T-helper 1 cell treated with Interleukin-12 subunit alpha and Interleukin-12 subunit beta and Interleukin-4 antibody, amounts not matched to agents 30 ng/mL and 1 ng/mL, for 36 hours (primary cell): Measurements from ENCODE around the gene GINS2. TPM values are rescaled to one million over a fixed set of nuclear protein-coding genes. Genes with fewer than 3 reads are reported as not detected.

ENCODE experiments used
- intact Hi-C: fragments of 100-400 bp; cut with micrococcal nuclease; formaldehyde crosslinking; loops from one replicate; pipeline ENCODE4 v1.15.1; 2024
- total RNA-seq: library from RNA; stranded (reverse); gene quantifications from 2 replicates; pipeline ENCODE4 v1.2.3, GENCODE V29; 2022

GINS2 gene
- total RNA-seq, 1 donor from 2014 or later = 39.6 TPM

DNA sequence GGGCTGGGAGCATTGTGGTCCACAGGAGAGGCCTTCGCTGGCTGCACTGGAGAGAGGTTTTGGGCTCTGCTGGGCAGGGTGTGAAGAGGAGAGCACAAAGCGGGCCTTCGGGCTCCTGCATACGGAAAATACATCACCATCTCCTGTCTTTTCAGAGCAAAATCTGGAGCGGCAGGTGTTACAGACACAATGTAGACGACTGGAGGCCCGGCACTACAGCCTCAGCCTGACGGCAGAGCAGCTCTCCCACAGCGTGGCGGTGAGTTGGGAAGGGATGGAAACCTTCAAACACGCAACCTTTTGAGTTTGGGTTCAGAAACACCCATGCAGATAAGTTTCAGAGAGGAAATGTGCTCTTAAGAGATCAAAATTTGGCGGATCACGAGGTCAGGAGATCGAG, 17.9 kb downstream of the GINS2 start:
- intact Hi-C loops = no loop called here

- intact Hi-C loops = no loop called here
These were observed 19.9 kb downstream of the GINS2 start for GRCh38 chr16:85668676-85669424.

DNA sequence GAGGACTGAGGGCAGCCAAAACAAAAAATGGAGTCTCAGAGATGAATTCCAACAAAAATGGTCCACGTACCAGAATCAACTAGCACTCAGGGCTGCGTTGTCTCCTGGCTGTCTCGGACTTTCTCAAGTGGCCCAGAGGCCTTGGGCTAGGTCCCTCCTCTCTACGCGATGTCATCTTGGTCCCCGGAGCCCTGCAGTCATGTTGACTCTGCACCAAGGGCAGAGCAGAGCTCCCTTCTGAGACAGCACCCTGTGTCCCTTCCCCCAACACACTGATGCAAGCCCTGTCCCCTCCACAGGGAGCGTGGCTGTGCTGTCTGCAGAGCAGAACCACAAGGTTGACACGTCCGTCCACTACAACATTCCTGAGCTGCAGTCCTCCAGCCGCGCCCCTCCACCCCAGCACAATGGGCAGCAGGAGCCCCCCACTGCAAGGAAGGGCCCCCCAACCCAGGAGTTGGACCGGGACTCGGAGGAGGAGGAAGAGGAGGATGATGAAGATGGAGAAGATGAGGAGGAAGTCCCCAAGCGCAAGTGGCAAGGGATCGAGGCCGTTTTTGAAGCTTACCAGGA, 20.8 kb downstream of the GINS2 start:
- intact Hi-C loops = no loop called here

GRCh38 chr16:85667261-85667660, 21.5 kb downstream of the GINS2 start:
- intact Hi-C loops = no loop called here

DNA sequence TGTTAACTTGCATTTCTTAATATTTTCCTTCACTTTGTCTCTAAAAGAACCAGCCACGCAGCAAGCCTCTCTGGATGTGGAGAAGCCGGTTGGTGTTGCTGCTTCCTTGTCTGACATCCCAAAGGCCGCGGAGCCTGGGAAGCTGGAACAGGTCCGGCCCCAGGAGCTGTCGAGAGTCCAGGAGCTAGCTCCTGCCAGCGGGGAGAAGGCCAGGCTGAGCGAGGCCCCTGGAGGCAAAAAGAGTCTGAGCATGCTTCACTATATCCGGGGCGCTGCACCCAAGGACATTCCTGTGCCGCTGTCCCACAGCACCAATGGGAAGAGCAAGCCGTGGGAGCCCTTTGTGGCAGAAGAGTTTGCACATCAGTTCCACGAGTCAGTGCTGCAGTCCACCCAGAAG, 22.8 kb downstream of the GINS2 start:
- intact Hi-C loops = no loop called here

DNA sequence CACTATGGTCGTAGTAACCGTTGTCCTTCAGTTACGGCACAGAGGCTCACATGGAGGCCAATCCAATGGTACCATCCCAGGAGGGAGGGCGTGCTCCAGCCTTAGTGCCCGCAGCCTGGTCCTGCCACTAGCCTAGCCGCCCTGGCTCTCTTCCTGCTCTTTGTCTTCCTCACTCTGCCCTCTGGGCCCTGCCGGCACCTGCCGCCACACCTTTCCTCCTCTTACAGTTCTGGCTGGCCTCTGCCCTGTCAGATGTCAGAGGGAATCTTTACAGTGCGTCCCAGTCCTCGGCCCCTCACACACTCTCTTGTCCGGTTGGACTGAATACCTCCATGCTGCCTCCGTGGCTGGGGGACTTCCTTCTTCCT, 23.4 kb downstream of the GINS2 start:
- intact Hi-C loops = no loop called here

DNA sequence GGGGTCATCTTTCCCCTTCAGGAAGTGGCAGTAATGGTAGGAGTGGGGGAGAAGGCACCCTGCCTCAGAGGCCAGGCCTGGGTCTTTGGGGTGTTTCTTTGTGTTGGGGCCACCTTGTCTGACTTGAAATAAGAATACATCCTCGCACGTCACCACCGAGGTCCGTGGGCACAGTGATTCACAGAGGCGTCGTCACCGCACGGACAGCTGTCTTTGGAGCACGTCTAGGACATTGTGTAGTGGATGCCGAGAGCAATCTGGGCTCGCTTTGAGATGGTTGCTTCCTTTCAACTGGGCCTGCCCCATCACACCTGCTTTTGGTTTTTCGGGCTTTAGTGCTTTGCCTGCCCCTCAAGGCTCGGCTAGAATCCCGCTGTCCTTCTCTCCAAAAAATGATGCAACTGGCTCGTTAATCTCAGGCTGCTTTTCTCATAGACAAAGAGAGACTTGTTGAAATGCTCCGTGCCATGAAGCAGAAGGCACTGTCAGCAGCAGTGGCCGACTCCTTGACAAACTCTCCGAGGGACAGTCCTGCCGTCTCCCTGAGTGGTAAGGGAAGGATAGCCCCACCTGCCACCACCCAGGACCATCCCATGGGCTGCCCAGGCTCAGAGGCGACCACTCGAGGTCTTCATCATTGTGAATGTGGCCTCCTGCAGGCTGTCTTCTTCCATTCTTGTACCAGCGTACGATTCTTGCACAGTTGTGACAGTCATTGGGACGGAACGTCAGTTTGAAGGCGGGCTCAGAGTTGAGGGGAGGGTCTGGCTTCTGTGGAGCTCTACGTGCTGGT, 24.0 kb downstream of the GINS2 start:
- intact Hi-C loops = no loop called here

- intact Hi-C loops = no loop called here
These were observed 24.8 kb downstream of the GINS2 start for GRCh38 chr16:85663891-85664321.

DNA sequence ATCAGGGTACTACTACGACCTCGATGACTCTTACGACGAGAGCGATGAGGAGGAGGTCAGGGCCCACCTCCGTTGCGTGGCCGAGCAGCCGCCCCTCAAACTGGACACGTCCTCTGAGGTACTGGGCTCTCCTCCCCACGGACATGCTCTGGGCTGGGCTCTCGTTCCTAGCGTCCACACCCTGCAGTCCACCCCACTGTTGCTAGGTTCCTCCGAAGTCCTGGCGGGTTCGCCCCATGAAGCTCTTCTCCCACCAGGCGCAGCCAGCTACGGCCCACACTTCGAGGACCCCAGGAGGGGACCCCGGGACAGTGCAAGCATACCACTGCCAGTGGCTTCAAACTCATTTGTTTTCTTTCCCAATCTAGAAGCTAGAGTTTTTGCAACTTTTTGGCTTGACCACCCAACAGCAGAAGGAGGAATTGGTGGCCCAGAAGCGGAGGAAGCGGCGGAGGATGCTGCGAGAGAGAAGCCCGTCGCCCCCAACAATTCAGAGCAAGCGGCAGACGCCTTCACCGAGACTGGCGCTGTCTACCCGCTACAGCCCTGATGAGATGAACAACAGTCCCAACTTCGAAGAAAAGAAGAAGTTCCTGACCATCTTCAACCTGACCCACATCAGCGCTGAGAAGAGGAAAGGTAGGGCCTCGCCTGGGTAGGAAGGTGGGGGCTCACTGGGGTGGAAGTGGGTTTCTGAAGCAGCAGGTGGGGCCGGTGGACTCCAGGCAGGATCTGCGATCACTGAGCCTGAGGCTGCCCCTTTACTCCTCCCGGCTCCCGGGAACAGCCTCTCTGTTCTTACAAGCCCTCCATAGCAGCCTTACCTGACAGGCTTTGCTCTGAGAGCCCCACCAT, 25.6 kb downstream of the GINS2 start:
- intact Hi-C loops = no loop called here

- intact Hi-C loops = no loop called here
These were observed 26.3 kb downstream of the GINS2 start for GRCh38 chr16:85662482-85662812.

DNA sequence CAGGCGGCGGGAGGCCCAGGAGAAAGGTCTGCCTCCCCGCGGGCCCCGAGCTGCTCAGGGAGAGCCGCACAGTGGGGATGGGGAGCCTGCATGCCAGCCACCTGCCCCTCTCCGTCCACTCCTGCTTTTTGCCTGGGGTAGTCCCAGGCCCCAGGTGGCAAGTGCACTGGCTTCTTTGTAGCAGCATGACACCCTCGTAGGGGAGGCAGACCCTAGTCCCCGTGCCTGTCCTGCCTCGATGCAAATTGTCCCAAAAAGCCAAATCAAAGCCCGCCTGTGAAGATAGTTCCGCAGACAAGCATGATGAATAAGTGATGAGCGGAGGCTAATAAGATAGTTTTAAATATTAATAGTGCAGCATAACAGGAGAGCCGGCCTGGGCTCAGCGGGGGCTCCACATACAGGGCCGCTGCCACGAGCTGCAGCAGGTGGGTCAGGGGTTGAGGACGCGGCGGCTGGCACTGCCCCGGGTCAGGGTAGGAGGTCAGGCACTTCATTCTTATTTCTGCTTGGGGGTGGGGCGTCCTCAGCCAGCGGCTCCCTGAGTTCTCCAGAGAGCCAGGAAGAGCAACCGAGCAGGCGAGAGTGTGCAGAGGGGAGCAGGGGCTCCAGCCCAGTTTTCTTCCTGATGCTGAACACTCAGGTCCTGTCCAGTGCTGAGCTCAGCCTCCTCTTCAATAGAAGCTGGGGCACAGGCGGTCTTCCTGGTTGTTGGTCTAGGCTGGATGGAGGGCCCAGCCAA, 26.8 kb downstream of the GINS2 start:
- intact Hi-C loops = no loop called here

- intact Hi-C loops = no loop called here
These were observed 27.7 kb downstream of the GINS2 start for GRCh38 chr16:85660843-85661739.

DNA sequence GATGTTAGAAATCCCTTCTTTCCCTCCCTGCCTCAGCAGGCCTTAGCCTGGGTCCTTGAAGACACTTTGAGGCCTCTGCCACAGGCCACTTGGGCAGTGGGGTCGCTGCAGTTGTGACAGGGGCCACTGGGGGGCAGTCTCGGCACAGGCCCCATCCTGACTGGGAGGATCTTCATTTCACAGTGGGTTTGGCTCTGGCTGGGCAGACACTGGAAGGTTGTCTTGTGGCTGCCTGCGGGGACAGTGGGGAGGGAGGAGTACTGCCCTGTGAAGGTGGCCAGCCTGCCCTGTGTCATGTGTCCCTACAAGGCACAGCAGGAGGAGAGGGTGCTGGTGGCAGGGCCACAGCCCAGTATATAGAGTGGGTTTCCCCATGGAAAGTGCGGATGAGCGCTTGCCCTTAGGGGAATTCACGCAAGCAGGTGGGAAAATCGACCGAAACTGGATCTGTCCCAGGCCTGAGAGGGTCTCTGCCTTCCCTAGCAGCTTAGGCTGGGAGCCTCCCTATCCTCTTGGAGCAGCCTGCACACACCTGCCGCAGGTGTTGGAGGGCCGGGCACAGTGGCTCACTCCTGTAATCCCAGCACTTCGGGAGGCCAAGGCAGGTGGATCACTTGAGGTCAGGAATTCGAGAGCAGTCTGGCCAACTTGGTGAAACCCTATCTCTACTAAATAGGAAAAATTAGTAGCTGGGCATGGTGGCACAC, 28.8 kb downstream of the GINS2 start:
- intact Hi-C loops = loop anchor here (1.0 kb wide), 1 partner anchor 58 kb away; no protein-coding TSS in a partner anchor

- intact Hi-C loops = loop anchor here (1.0 kb wide), 1 partner anchor 59 kb away; no protein-coding TSS in a partner anchor
These were observed 29.4 kb downstream of the GINS2 start for GRCh38 chr16:85659336-85659735.

- intact Hi-C loops = loop anchor here (1.0 kb wide), 1 partner anchor 60 kb away; no protein-coding TSS in a partner anchor
These were observed 30.0 kb downstream of the GINS2 start for GRCh38 chr16:85658504-85659326.

GRCh38 chr16:85657996-85658395, 30.8 kb downstream of the GINS2 start:
- intact Hi-C loops = no loop called here

DNA sequence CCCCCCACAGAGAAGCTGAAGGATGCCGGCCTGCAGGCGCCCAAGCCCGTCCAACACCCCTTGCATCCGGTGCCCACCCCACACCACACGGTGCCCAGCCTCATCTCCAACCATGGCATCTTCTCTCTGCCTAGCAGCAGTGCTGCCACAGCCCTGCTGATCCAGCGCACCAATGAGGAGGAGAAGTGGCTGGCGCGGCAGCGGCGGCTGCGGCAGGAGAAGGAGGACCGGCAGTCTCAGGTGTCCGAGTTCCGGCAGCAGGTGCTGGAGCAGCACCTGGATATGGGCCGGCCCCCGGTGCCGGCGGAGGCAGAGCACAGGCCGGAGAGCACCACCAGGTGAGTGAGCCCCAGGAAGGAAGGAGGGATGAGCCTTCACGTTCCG, 31.5 kb downstream of the GINS2 start:
- intact Hi-C loops = no loop called here
